SK-N-SH treated with all-trans-retinoic acid at 6 μM for 48 hours (cell line): ENCODE data around the gene KNSTRN.

Source experiments
- BACH2 ChIP-seq: fragments of 250-450 bp; sonication (Bioruptor Pico); IDR thresholded peaks from 2 replicates; pipeline ENCODE4 v1.9.0; 2021; ENCODE audit warnings: mild to moderate bottlenecking, borderline replicate concordance
- CREB5 ChIP-seq: fragments of 250-450 bp; sonication (Bioruptor Pico); IDR thresholded peaks from 2 replicates; pipeline ENCODE4 v1.5.1; 2020; ENCODE audit warnings: low read depth, mild to moderate bottlenecking, moderate library complexity
- GLIS3 ChIP-seq: fragments of 250-450 bp; sonication (Bioruptor Pico); IDR thresholded peaks from 2 replicates; pipeline ENCODE4 v1.5.0; 2020; ENCODE audit warnings: mild to moderate bottlenecking, moderate library complexity
- ISL1 ChIP-seq: fragments of 250-450 bp; sonication (Bioruptor Pico); IDR thresholded peaks from 2 replicates; pipeline ENCODE4 v2.1.2; 2022; ENCODE audit warnings: mild to moderate bottlenecking, moderate library complexity
- POU6F1 ChIP-seq: fragments of 250-450 bp; sonication (Bioruptor Pico); IDR thresholded peaks from 2 replicates; pipeline ENCODE4 v1.8.0; 2021; ENCODE audit warnings: low read depth, mild to moderate bottlenecking, moderate library complexity, borderline replicate concordance
- RARB ChIP-seq: fragments of 250-450 bp; sonication (Bioruptor Pico); IDR thresholded peaks from 2 replicates; pipeline ENCODE4 v1.8.0; 2021; ENCODE audit warnings: mild to moderate bottlenecking, moderate library complexity
- SNAI2 ChIP-seq: fragments of 250-450 bp; sonication (Bioruptor Pico); IDR thresholded peaks from 2 replicates; pipeline ENCODE4 v1.5.0; 2020; ENCODE audit warnings: mild to moderate bottlenecking, moderate library complexity
- ZC3H10 ChIP-seq: fragments of 250-450 bp; sonication (Bioruptor Pico); IDR thresholded peaks from 2 replicates; pipeline ENCODE4 v1.5.1; 2021; ENCODE audit warnings: mild to moderate bottlenecking, moderate library complexity
- ZNF565 ChIP-seq: fragments of 450-650 bp; formaldehyde crosslinking; conservative IDR thresholded peaks from 2 replicates; pipeline ENCODE4 v1.5.0; 2020; ENCODE audit warnings: low read depth, mild to moderate bottlenecking, moderate library complexity
- TF ChIP-seq, protein P1 (sequence below): fragments of 250-450 bp; sonication (Bioruptor Pico); IDR thresholded peaks from 2 replicates; pipeline ENCODE4 v1.8.0; 2020; ENCODE audit warnings: mild to moderate bottlenecking, moderate library complexity, borderline replicate concordance

- TF ChIP-seq, protein P1, sequence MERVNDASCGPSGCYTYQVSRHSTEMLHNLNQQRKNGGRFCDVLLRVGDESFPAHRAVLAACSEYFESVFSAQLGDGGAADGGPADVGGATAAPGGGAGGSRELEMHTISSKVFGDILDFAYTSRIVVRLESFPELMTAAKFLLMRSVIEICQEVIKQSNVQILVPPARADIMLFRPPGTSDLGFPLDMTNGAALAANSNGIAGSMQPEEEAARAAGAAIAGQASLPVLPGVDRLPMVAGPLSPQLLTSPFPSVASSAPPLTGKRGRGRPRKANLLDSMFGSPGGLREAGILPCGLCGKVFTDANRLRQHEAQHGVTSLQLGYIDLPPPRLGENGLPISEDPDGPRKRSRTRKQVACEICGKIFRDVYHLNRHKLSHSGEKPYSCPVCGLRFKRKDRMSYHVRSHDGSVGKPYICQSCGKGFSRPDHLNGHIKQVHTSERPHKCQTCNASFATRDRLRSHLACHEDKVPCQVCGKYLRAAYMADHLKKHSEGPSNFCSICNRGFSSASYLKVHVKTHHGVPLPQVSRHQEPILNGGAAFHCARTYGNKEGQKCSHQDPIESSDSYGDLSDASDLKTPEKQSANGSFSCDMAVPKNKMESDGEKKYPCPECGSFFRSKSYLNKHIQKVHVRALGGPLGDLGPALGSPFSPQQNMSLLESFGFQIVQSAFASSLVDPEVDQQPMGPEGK = no peak
- TF ChIP-seq ISL1 (CRISPR knock-in tag) (no peak), BACH2 (CRISPR knock-in tag) (no peak), SNAI2 (CRISPR knock-in tag) (no peak), RARB (CRISPR knock-in tag) (no peak), CREB5 (CRISPR knock-in tag) (no peak), ZC3H10 (CRISPR knock-in tag) (no peak), POU6F1 (CRISPR knock-in tag) (no peak), GLIS3 (CRISPR knock-in tag) (no peak), ZNF565 (CRISPR knock-in tag) (no peak)
These were observed 15.9 kb downstream of the KNSTRN start for GRCh38 chr15:40398413-40398873.
